GM12878 (cell line): Measurements from ENCODE around the gene NOS1. TPM values are rescaled to one million over a fixed set of nuclear protein-coding genes. Genes with fewer than 3 reads are reported as not detected.
A peak's percentile ranks its signal among the peaks of the same experiment; 100 is the strongest.

Source experiments
- ATAC-seq: fragments of 200-7000 bp; cut with Tn5 transposase; 3 replicates; pipeline ENCODE4 v1.9.1; 2020; ENCODE audit warnings: mild to moderate bottlenecking, moderate library complexity
- BruUV-seq: library from RNA; stranded (reverse); fragments of 400-500 nt; replicated peaks from 2 replicates; lab custom pipeline; 2021; lab: Mats Ljungman, UMichigan
- CTCF ChIA-PET: fragments of 300-600 bp; sonication (Branson Sonifier 250); formaldehyde crosslinking; extraction: SDS; loops from one replicate; lab custom pipeline; 2021; ENCODE audit warnings: inconsistent platforms; lab: Yijun Ruan, JAX
- POLR2A ChIA-PET: fragments of 350-600 bp; formaldehyde crosslinking; extraction: SDS; loops from one replicate; lab custom pipeline; 2021; ENCODE audit warnings: inconsistent platforms; lab: Charles Lee
- RAD21 ChIA-PET: fragments of 300-600 bp; sonication (Branson Sonifier 250); formaldehyde crosslinking; loops from one replicate; lab custom pipeline; 2023; ENCODE audit warnings: antibody characterized with exemption; ENCODE audit not compliant: unreplicated experiment; lab: Charles Lee
- SMC1A ChIA-PET: fragments of 300-600 bp; sonication (Branson Sonifier 250); formaldehyde crosslinking; loops from one replicate; lab custom pipeline; 2023; ENCODE audit not compliant: unreplicated experiment, uncharacterized antibody; lab: Charles Lee
- DNase-seq: peaks from one replicate; pipeline ENCODE4 v3.0.0-alpha.2; 2011; ENCODE audit warnings: low read depth, low spot score
- FAIRE-seq: peaks from 3 replicates; lab custom pipeline; 2011; peaks lifted over from hg19 to GRCh38; lab: Jason Lieb, UNC
- H2AFZ ChIP-seq: 2 replicates; pipeline ENCODE4 v1.6.0; 2011; ENCODE audit warnings: low read depth, low read length, control low read depth; ENCODE audit not compliant: control insufficient read depth
- H3K27ac ChIP-seq: 2 replicates; pipeline ENCODE4 v1.5.1; 2011; ENCODE audit warnings: control low read depth; ENCODE audit not compliant: control insufficient read depth, insufficient read depth
- H3K27me3 ChIP-seq, 2 experiments: replicated peaks in 1 of 2; 2 replicates each; pipeline versions ENCODE4 v1.6.0 to v1.6.1; 2011; ENCODE audit warnings: low read length in 1 of 2; ENCODE audit not compliant: control insufficient read depth in 2 of 2, insufficient read depth in 2 of 2
- H3K36me3 ChIP-seq, 2 experiments: 2 replicates each; pipeline ENCODE4 v1.5.1; 2011; ENCODE audit warnings: low read length in 1 of 2; ENCODE audit not compliant: control insufficient read depth in 2 of 2, insufficient read depth in 2 of 2
- H3K4me1 ChIP-seq: 2 replicates; pipeline ENCODE4 v1.6.1; 2011; ENCODE audit warnings: mild to moderate bottlenecking, low read length, moderate library complexity, mixed read lengths; ENCODE audit not compliant: control insufficient read depth, insufficient read depth
- H3K4me2 ChIP-seq: 2 replicates; pipeline ENCODE4 v1.6.0; 2011; ENCODE audit warnings: control low read depth; ENCODE audit not compliant: control insufficient read depth, insufficient read depth
- H3K4me3 ChIP-seq: fragments of 200-600 bp; sonication (generic); 2 replicates; pipeline ENCODE4 v1.5.1; 2016
- H3K79me2 ChIP-seq: 2 replicates; pipeline ENCODE4 v1.6.0; 2011; ENCODE audit warnings: low read length; ENCODE audit not compliant: control insufficient read depth, insufficient read depth
- H3K9ac ChIP-seq: 2 replicates; pipeline ENCODE4 v1.8.0; 2011; ENCODE audit warnings: low read length, control low read depth, mixed read lengths; ENCODE audit not compliant: control insufficient read depth, insufficient read depth
- H3K9me3 ChIP-seq: replicated peaks from 3 replicates; pipeline ENCODE4 v1.5.1; 2011; ENCODE audit warnings: mild to moderate bottlenecking, low read length; ENCODE audit not compliant: control insufficient read depth, insufficient read depth
- H4K20me1 ChIP-seq: 2 replicates; pipeline ENCODE4 v1.6.0; 2011; ENCODE audit not compliant: control insufficient read depth, insufficient read depth
- CREM ChIP-seq: IDR thresholded peaks from 2 replicates; pipeline ENCODE4 v1.6.1; 2014; ENCODE audit warnings: antibody characterized with exemption, low read depth
- DPF2 ChIP-seq: fragments of 450-650 bp; IDR thresholded peaks from 2 replicates; pipeline ENCODE4 v1.6.1; 2017; ENCODE audit warnings: mild to moderate bottlenecking
- EED ChIP-seq: sonication (generic); IDR thresholded peaks from 2 replicates; pipeline ENCODE4 v1.6.1; 2016; ENCODE audit warnings: antibody characterized with exemption, low read depth
- IKZF1 ChIP-seq: fragments of 450-650 bp; conservative IDR thresholded peaks from 2 replicates; pipeline ENCODE4 v1.6.1; 2017; ENCODE audit warnings: antibody characterized with exemption, mild to moderate bottlenecking
- IRF4 ChIP-seq: IDR thresholded peaks from 2 replicates; pipeline ENCODE4 v1.6.1; 2011; ENCODE audit warnings: low read depth, low read length
- MTA2 ChIP-seq: fragments of 450-650 bp; IDR thresholded peaks from 2 replicates; pipeline ENCODE4 v1.6.1; 2016; ENCODE audit warnings: low read depth, mild to moderate bottlenecking, moderate library complexity
- NBN ChIP-seq: fragments of 450-650 bp; IDR thresholded peaks from 2 replicates; pipeline ENCODE4 v1.6.1; 2016
- PAX5 ChIP-seq: IDR thresholded peaks from 2 replicates; pipeline ENCODE4 v1.6.1; 2011; ENCODE audit warnings: low read depth, low read length, borderline replicate concordance
- PML ChIP-seq: IDR thresholded peaks from 2 replicates; pipeline ENCODE4 v1.6.1; 2012; ENCODE audit warnings: low read length, inconsistent platforms
- RELB ChIP-seq: fragments of 450-650 bp; IDR thresholded peaks from 2 replicates; pipeline ENCODE4 v1.6.1; 2017; ENCODE audit warnings: low read depth, mild to moderate bottlenecking, moderate library complexity
- RUNX3 ChIP-seq: IDR thresholded peaks from 2 replicates; pipeline ENCODE4 v1.6.1; 2012; ENCODE audit warnings: low read length, inconsistent platforms
- YY1 ChIP-seq: IDR thresholded peaks from 2 replicates; pipeline ENCODE4 v1.6.1; 2011; ENCODE audit warnings: low read depth, mild to moderate bottlenecking, low read length
- ZNF592 ChIP-seq: fragments of 450-650 bp; IDR thresholded peaks from 2 replicates; pipeline ENCODE4 v1.6.1; 2017; ENCODE audit warnings: mild to moderate bottlenecking, moderate library complexity
- WGBS: methylation state at CpG from one replicate; pipeline ENCODE4 v1.1.6; 2016; ENCODE audit warnings: low lambda C conversion rate; ENCODE audit not compliant: insufficient replicate concordance, insufficient coverage; ENCODE audit errors: missing lambda C conversion rate; 5-methylcytosine and 5-hydroxymethylcytosine counted together
- in situ Hi-C: fragments of 300-500 bp; cut with MboI; formaldehyde crosslinking; loops from 9 replicates; pipeline ENCODE4 v1.14.3; 2018; ENCODE audit warnings: mixed read lengths
- intact Hi-C: fragments of 100-400 bp; cut with micrococcal nuclease; formaldehyde crosslinking; loops from one replicate; pipeline ENCODE4 v1.14.2; 2022; ENCODE audit not compliant: unreplicated experiment
- polyA plus RNA-seq, 11 experiments: library from polyadenylated mRNA; depleted of rRNA in 4 of 11; unstranded in 6 of 11; stranded (reverse) in 5 of 11; fragments of >200 nt; fragmentation: Nextera tagmentation in 4 of 11; fragmentation: Illumina TruSeq in 1 of 11; extraction: Ambion mirVana in 4 of 11; extraction: Trizol in 1 of 11; gene quantifications; 1 replicate in 1 of 11; 2 replicates in 10 of 11; pipeline versions ENCODE4 v1.2.1 to v1.2.3, GENCODE V29; 2011 to 2016; ENCODE audit warnings: inconsistent platforms in 2 of 11, missing spikeins in 2 of 11, low read depth in 1 of 11
- total RNA-seq, 4 experiments: library from RNA; depleted of rRNA in 3 of 4; stranded (reverse); fragments of >200 nt in 3 of 4; fragmentation: Illumina TruSeq in 1 of 4; extraction: Trizol in 1 of 4; gene quantifications; 2 replicates each; pipeline versions ENCODE4 v1.2.1 to v1.2.3, GENCODE V29; 2013 to 2021

NOS1 gene
- total and polyA plus RNA-seq, 10 of the 15 experiments (the other 5 are each of a cell fraction or from before 2014, with no cell fraction given): under 0.01 to 0.04 (median 0.01) TPM; not detected in 7

GRCh38 chr12:117214797-117215196, 146.6 kb downstream of the NOS1 start:
- TF ChIP-seq IRF4: 0 out of 2 replicates have a peak, but pooled peaks have one; percentile 22
- TF ChIP-seq PAX5: peak; percentile 55; the same call in 1 of the 2 replicates
- TF ChIP-seq ZNF592: no peak
- TF ChIP-seq CREM: peak; percentile 8; the same call in 1 of the 2 replicates
- peak; percentile 90 for TF ChIP-seq YY1
- peak; percentile 40; the same call in 1 of the 2 replicates for TF ChIP-seq RUNX3
- TF ChIP-seq DPF2: peak; percentile 26; the same call in 1 of the 2 replicates
- TF ChIP-seq NBN: 0 out of 2 replicates have a peak, but pooled peaks have one; percentile 21
- 0 out of 2 replicates have a peak, but pooled peaks have one; percentile 29 for TF ChIP-seq IKZF1
- TF ChIP-seq EED: peak; percentile 37; the same call in 1 of the 2 replicates
- peak; percentile 39; the same call in 1 of the 2 replicates for TF ChIP-seq RELB
- TF ChIP-seq PML: no peak
- TF ChIP-seq MTA2: no peak
- POLR2A ChIA-PET: no interaction called here
- no peak overlapping the region; the same call in 1 of the 2 replicates for H2AFZ ChIP-seq
- no TSS peak for BruUV-seq
- no peak overlapping the region for H3K4me2 ChIP-seq
- no peak overlapping the region for H3K9ac ChIP-seq
- H3K79me2 ChIP-seq: no peaks in the 10 kb centered on the region
- RAD21 ChIA-PET: no interaction called here
- H3K9me3 ChIP-seq: no peaks in the 10 kb centered on the region
- no peaks in the 10 kb centered on the region; a peak in 1 of 4 replicates for H3K27me3 ChIP-seq
- no peaks in the 10 kb centered on the region for H4K20me1 ChIP-seq
- intact Hi-C loops: loop anchor here (10.0 kb wide), 1 partner anchor 150 kb away; the partner anchor contains the start of gene NOS1
- H3K4me3 ChIP-seq: no peak overlapping the region
- H3K36me3 ChIP-seq: no peaks in the 10 kb centered on the region
- CTCF ChIA-PET: interaction anchor here (0.9 to 2.4 kb wide), 5 partner anchors 17 to 622 kb away, joined by 3 to 8 read pairs (median 6); no protein-coding TSS in a partner anchor
- in situ Hi-C loops: loop anchor here (5.0 kb wide), 2 partner anchors 373 to 633 kb away; no protein-coding TSS in a partner anchor
- DNase-seq (no peak), ATAC-seq (peak; percentile 78), FAIRE-seq (no peak)
- H3K4me1 ChIP-seq: no peaks in the 10 kb centered on the region; the same call in 1 of the 2 replicates
- SMC1A ChIA-PET: interaction anchor here (0.7 to 0.9 kb wide), 2 partner anchors 180 to 622 kb away, joined by 3 read pairs; no protein-coding TSS in a partner anchor
- WGBS: 2% methylated on average over 10 of the region's 10 CpGs
- no peak overlapping the region for H3K27ac ChIP-seq
